Vagina (tissue), 2 donors: ENCODE measurements around the gene PBXIP1. TPM values are rescaled to one million over a fixed set of nuclear protein-coding genes. Genes with fewer than 3 reads are reported as not detected.

Source experiments
- microRNA-seq: library from miRNA; unstranded; fragments of <30 nt; microRNA quantifications from one replicate; pipeline ENCODE4, GENCODE V29; 2017; ENCODE audit warnings: borderline number of aligned reads, borderline replicate concordance
- small RNA-seq: library from RNA; depleted of rRNA; stranded (forward); fragments of <200 nt; gene quantifications from one replicate; pipeline ENCODE3, GENCODE V24; 2016
- total RNA-seq: library from RNA; depleted of rRNA; stranded (reverse); fragments of >200 nt; gene quantifications from one replicate; pipeline ENCODE4 v1.2.3, GENCODE V29; 2016

PBXIP1 gene
- total RNA-seq, 1 donor from 2014 or later = 56.5 TPM

Small RNAs within 50 kb of the gene (microRNA-seq; reads per million reads assigned to microRNA genes)
- gene MIR4258 = not detected

Small RNAs within 50 kb of the gene (small RNA-seq; reads per million reads assigned to genes)
- gene MIR4258 = not detected
- not detected for gene RF00017

Other genes starting within 250 kb of the PBXIP1 start
- gene KCNN3, start 85.8 kb downstream of the PBXIP1 start, total RNA-seq = 7.4 TPM
- gene PMVK, start 19.4 kb downstream of the PBXIP1 start, total RNA-seq = 20.6 TPM
- gene PYGO2, start 5.7 kb upstream of the PBXIP1 start, total RNA-seq = 19.2 TPM
- gene SHC1, start 14.6 kb upstream of the PBXIP1 start, total RNA-seq = 110 TPM
- gene CKS1B, start 18.6 kb upstream of the PBXIP1 start, total RNA-seq = 30.4 TPM
- 20.6 TPM for gene FLAD1, start 27.2 kb upstream of the PBXIP1 start, total RNA-seq
- not detected for gene LENEP, start 37.5 kb upstream of the PBXIP1 start, total RNA-seq
- 77.6 TPM for gene ZBTB7B, start 46.7 kb upstream of the PBXIP1 start, total RNA-seq
- gene DCST2, start 77.7 kb upstream of the PBXIP1 start, total RNA-seq = 7.9 TPM
- not detected for gene DCST1, start 77.7 kb upstream of the PBXIP1 start, total RNA-seq
- 193 TPM for gene ADAM15, start 95.2 kb upstream of the PBXIP1 start, total RNA-seq
- gene EFNA4, start 107.6 kb upstream of the PBXIP1 start, total RNA-seq = 13.8 TPM
- 22.3 TPM for gene EFNA3, start 122.7 kb upstream of the PBXIP1 start, total RNA-seq
- 57.9 TPM for gene EFNA1, start 171.8 kb upstream of the PBXIP1 start, total RNA-seq
- 11.8 TPM for gene SLC50A1, start 179.8 kb upstream of the PBXIP1 start, total RNA-seq
- 114 TPM for gene DPM3, start 184.4 kb upstream of the PBXIP1 start, total RNA-seq
- 117 TPM for gene KRTCAP2, start 217.2 kb upstream of the PBXIP1 start, total RNA-seq
- 2.7 TPM for gene TRIM46, start 217.8 kb upstream of the PBXIP1 start, total RNA-seq